SK-N-SH (cell line): ENCODE results near the gene C12orf50. TPM values are rescaled to one million over a fixed set of nuclear protein-coding genes. Genes with fewer than 3 reads are reported as not detected.

Experiments
- CTCF ChIA-PET: fragments of 300-600, 350-600 bp; formaldehyde crosslinking; extraction: SDS; loops from one replicate; lab custom pipeline; 2021; lab: Yijun Ruan, JAX
- POLR2A ChIA-PET: fragments of 350-600 bp; sonication (Branson Sonifier 250); formaldehyde crosslinking; extraction: SDS; loops from one replicate; lab custom pipeline; 2020; ENCODE audit warnings: antibody characterized with exemption, inconsistent platforms; lab: Yijun Ruan, JAX
- DNase-seq: peaks from one replicate; pipeline ENCODE4 v3.0.0; 2012
- H2AFZ ChIP-seq: fragments of 200-600 bp; sonication (generic); 2 replicates; pipeline ENCODE4 v1.8.1; 2016; ENCODE audit warnings: antibody characterized with exemption, mild to moderate bottlenecking, low read depth
- H3F3A ChIP-seq: fragments of 200-600 bp; sonication (generic); replicated peaks from 2 replicates; pipeline ENCODE3; 2016; ENCODE audit warnings: antibody characterized with exemption, mild to moderate bottlenecking; ENCODE audit not compliant: insufficient read depth
- H3K27ac ChIP-seq, 2 experiments: fragments of 200-500 bp in 1 of 2; fragments of 200-600 bp in 1 of 2; sonication (Bioruptor generic) in 1 of 2; sonication (generic), shearing (Covaris generic) in 1 of 2; 2 replicates each; pipeline versions ENCODE4 v1.5.1 to v1.6.1; 2014 to 2016; ENCODE audit warnings: low read depth in 2 of 2, inconsistent platforms in 1 of 2, low read length in 1 of 2, mild to moderate bottlenecking in 1 of 2, mixed read lengths in 1 of 2
- H3K27me3 ChIP-seq: fragments of 200-600 bp; sonication (generic), shearing (Covaris generic); 2 replicates; pipeline ENCODE4 v1.6.1; 2016; ENCODE audit warnings: mixed run types; ENCODE audit not compliant: insufficient read depth
- H3K36me3 ChIP-seq, 2 experiments: fragments of 200-500 bp in 1 of 2; fragments of 200-600 bp in 1 of 2; sonication (Bioruptor generic) in 1 of 2; sonication (generic) in 1 of 2; replicated peaks in 1 of 2; 2 replicates each; pipeline versions ENCODE3 to v1.5.1; 2014 to 2016; ENCODE audit warnings: low read length in 1 of 2, mild to moderate bottlenecking in 1 of 2; ENCODE audit not compliant: insufficient read depth in 2 of 2, control insufficient read depth in 1 of 2
- H3K4me1 ChIP-seq, 2 experiments: fragments of 200-500 bp in 1 of 2; fragments of 200-600 bp in 1 of 2; sonication (Bioruptor generic) in 1 of 2; sonication (generic), shearing (Covaris generic) in 1 of 2; 2 replicates each; pipeline versions ENCODE4 v1.5.1 to v1.6.1; 2014 to 2016; ENCODE audit warnings: low read depth in 1 of 2, low read length in 1 of 2, mixed run types in 1 of 2; ENCODE audit not compliant: insufficient read depth in 2 of 2, control insufficient read depth in 1 of 2
- H3K4me2 ChIP-seq: fragments of 200-600 bp; sonication (generic), shearing (Covaris generic); 2 replicates; pipeline ENCODE4 v1.6.1; 2017; ENCODE audit warnings: mixed run types
- H3K4me3 ChIP-seq, 2 experiments: fragments of 200-500 bp in 1 of 2; fragments of 200-600 bp in 1 of 2; sonication (Bioruptor generic) in 1 of 2; sonication (generic), shearing (Covaris generic) in 1 of 2; 2 replicates each; pipeline versions ENCODE4 v1.5.1 to v1.8.1; 2014 to 2016; ENCODE audit warnings: low read depth in 2 of 2, inconsistent platforms in 1 of 2, low read length in 1 of 2, mild to moderate bottlenecking in 1 of 2, mixed read lengths in 1 of 2, moderate library complexity in 1 of 2
- H3K79me2 ChIP-seq: fragments of 200-600 bp; sonication (generic); 2 replicates; pipeline ENCODE4 v1.8.1; 2017; ENCODE audit warnings: mild to moderate bottlenecking; ENCODE audit not compliant: insufficient read depth
- H3K9ac ChIP-seq: fragments of 200-600 bp; sonication (generic); 2 replicates; pipeline ENCODE4 v1.6.1; 2017; ENCODE audit warnings: mixed run types
- H3K9me2 ChIP-seq: fragments of 200-600 bp; sonication (generic); 2 replicates; pipeline ENCODE4 v1.6.1; 2017; ENCODE audit warnings: mixed run types
- H3K9me3 ChIP-seq: fragments of 200-600 bp; sonication (generic); 2 replicates; pipeline ENCODE4 v1.6.1; 2017; ENCODE audit warnings: mixed run types, mild to moderate bottlenecking, moderate library complexity
- H4K20me1 ChIP-seq: fragments of 200-600 bp; sonication (generic); 2 replicates; pipeline ENCODE4 v1.6.1; 2017; ENCODE audit warnings: mild to moderate bottlenecking, mixed run types; ENCODE audit not compliant: insufficient read depth
- CHD2 ChIP-seq: fragments of 150-350 bp; IDR thresholded peaks from 2 replicates; pipeline ENCODE4 v1.6.1; 2018; ENCODE audit warnings: low read length; ENCODE audit not compliant: partially characterized antibody
- ELF1 ChIP-seq: IDR thresholded peaks from 2 replicates; pipeline ENCODE4 v1.4.0; 2012
- FOSL2 ChIP-seq: IDR thresholded peaks from 2 replicates; pipeline ENCODE4 v1.4.0; 2012; ENCODE audit warnings: low read depth, mild to moderate bottlenecking, moderate library complexity, borderline replicate concordance
- FOXM1 ChIP-seq: IDR thresholded peaks from 2 replicates; pipeline ENCODE4 v1.4.0; 2012; ENCODE audit warnings: low read depth, mild to moderate bottlenecking
- GABPA ChIP-seq: IDR thresholded peaks from 2 replicates; pipeline ENCODE4 v1.4.0; 2012; ENCODE audit warnings: low read depth, mild to moderate bottlenecking
- JUND ChIP-seq: IDR thresholded peaks from 2 replicates; pipeline ENCODE4 v1.4.0; 2012
- MEF2A ChIP-seq: IDR thresholded peaks from 2 replicates; pipeline ENCODE4 v1.4.0; 2012; ENCODE audit warnings: low read depth, borderline replicate concordance
- MXI1 ChIP-seq: IDR thresholded peaks from 2 replicates; pipeline ENCODE4 v1.6.1; 2012; ENCODE audit warnings: mild to moderate bottlenecking, low read depth, low read length, improper control_type of control experiment
- NRF1 ChIP-seq: IDR thresholded peaks from 2 replicates; pipeline ENCODE4 v1.6.1; 2012; ENCODE audit warnings: low read depth, mild to moderate bottlenecking, low read length
- POLR2AphosphoS5 ChIP-seq: IDR thresholded peaks from 2 replicates; pipeline ENCODE4 v1.6.1; 2012; ENCODE audit warnings: low read depth, low read length
- RAD21 ChIP-seq: IDR thresholded peaks from 2 replicates; pipeline ENCODE4 v1.6.1; 2012; ENCODE audit warnings: mild to moderate bottlenecking, low read length
- RXRA ChIP-seq: IDR thresholded peaks from 2 replicates; pipeline ENCODE4 v1.4.0; 2012; ENCODE audit warnings: low read depth, mild to moderate bottlenecking, borderline replicate concordance
- SIN3A ChIP-seq: IDR thresholded peaks from 2 replicates; pipeline ENCODE4 v1.6.1; 2012; ENCODE audit warnings: low read depth, mild to moderate bottlenecking, low read length, moderate library complexity, borderline replicate concordance
- SMC3 ChIP-seq: IDR thresholded peaks from 2 replicates; pipeline ENCODE4 v1.6.1; 2012; ENCODE audit warnings: low read depth, low read length, improper control_type of control experiment
- WGBS: methylation state at CpG from one replicate; pipeline ENCODE4 v1.1.6; 2017; ENCODE audit warnings: low lambda C conversion rate; 5-methylcytosine and 5-hydroxymethylcytosine counted together
- polyA plus RNA-seq, 3 experiments: library from polyadenylated mRNA; depleted of rRNA; stranded (reverse); fragments of >200 nt; gene quantifications; 2 replicates each; pipeline ENCODE4 v1.2.3, GENCODE V29; 2012
- TF ChIP-seq, protein P1 (sequence below): fragments of 150-350 bp; IDR thresholded peaks from 2 replicates; pipeline ENCODE4 v1.6.1; 2016; ENCODE audit warnings: mild to moderate bottlenecking, low read depth, low read length
- TF ChIP-seq, protein P2 (sequence below): fragments of 150-350 bp; IDR thresholded peaks from 2 replicates; pipeline ENCODE4 v1.6.1; 2017; ENCODE audit warnings: antibody characterized with exemption, low read length, low read depth, borderline replicate concordance
- TF ChIP-seq, protein P3 (sequence below): IDR thresholded peaks from 2 replicates; pipeline ENCODE4 v1.6.1; 2012; ENCODE audit warnings: mild to moderate bottlenecking, low read depth, low read length, moderate library complexity
- TF ChIP-seq, protein P4 (sequence below): IDR thresholded peaks from 2 replicates; pipeline ENCODE4 v1.4.0; 2012; ENCODE audit warnings: low read depth
- TF ChIP-seq, protein P5 (sequence below): fragments of 200-600 bp; sonication (generic); IDR thresholded peaks from 2 replicates; pipeline ENCODE4 v1.6.1; 2017; ENCODE audit warnings: antibody characterized with exemption, mild to moderate bottlenecking, moderate library complexity

The C12orf50 gene
- polyA plus RNA-seq, 1 of the 3 experiments (the other 2 are of a cell fraction): 0.03 TPM

DNA sequence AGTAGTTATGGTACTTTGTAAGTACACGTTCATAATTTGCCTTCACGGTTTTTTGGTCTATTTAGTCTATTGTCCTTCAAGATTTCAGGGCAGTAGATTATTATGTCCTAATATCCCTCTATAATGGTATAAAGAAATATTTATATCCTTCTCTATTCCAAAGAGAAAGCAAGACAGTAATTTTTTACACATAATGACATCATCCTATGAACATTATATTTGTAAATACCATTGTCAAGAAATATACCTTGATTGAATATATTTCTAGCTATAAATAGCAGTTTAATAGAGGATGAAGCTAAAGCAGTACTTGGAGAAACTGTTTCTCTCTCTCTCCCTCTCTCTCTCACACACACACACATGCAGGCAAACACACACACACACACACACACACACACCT is 77.0 kb downstream of the C12orf50 start:
- no peak overlapping the region for H3K4me3 ChIP-seq

DNA sequence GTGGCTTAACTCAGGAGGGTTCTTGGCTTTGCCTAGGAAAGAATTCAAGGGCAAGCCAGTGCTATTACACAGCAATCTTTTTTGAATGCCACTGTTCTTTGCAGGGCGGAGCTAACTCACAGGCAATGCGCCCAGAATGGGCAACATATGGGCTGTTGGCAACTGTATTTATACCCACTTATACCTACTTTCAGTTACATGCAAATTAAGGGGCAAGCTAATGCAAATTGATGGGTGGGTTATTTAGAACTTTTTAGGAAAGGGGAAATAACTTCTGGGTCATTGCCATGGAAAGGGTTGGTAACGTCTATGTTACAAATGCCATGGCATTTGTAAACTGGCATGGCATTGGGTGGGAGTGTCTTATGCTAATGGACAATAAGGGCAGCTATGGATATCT is 85.4 kb downstream of the C12orf50 start:
- no peak overlapping the region for H3K4me3 ChIP-seq
- H3K4me2 ChIP-seq: no peak overlapping the region
- TF ChIP-seq ELF1 (no peak), NRF1 (no peak), RAD21 (no peak), CHD2 (no peak), JUND (no peak), FOXM1 (no peak), FOSL2 (no peak), SMC3 (no peak), SIN3A (no peak), MEF2A (no peak), GABPA (no peak)
- TF ChIP-seq, protein P1, sequence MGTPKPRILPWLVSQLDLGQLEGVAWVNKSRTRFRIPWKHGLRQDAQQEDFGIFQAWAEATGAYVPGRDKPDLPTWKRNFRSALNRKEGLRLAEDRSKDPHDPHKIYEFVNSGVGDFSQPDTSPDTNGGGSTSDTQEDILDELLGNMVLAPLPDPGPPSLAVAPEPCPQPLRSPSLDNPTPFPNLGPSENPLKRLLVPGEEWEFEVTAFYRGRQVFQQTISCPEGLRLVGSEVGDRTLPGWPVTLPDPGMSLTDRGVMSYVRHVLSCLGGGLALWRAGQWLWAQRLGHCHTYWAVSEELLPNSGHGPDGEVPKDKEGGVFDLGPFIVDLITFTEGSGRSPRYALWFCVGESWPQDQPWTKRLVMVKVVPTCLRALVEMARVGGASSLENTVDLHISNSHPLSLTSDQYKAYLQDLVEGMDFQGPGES: no peak
- TF ChIP-seq, protein P2, sequence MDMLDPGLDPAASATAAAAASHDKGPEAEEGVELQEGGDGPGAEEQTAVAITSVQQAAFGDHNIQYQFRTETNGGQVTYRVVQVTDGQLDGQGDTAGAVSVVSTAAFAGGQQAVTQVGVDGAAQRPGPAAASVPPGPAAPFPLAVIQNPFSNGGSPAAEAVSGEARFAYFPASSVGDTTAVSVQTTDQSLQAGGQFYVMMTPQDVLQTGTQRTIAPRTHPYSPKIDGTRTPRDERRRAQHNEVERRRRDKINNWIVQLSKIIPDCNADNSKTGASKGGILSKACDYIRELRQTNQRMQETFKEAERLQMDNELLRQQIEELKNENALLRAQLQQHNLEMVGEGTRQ: no peak
- TF ChIP-seq, all 33 proteins: peak for 0
- Histone ChIP-seq H4K20me1 (no peaks in the 10 kb centered on the region), H2AFZ (no peak overlapping the region), H3K36me3 (no peaks in the 10 kb centered on the region), H3K9ac (no peak overlapping the region), H3K27ac (no peak overlapping the region), H3K9me3 (no peaks in the 10 kb centered on the region), H3K4me1 (no peaks in the 10 kb centered on the region), H3F3A (no peaks in the 10 kb centered on the region), H3K9me2 (no peaks in the 10 kb centered on the region), H3K27me3 (no peaks in the 10 kb centered on the region), H3K79me2 (no peaks in the 10 kb centered on the region)
- ChIA-PET CTCF (interaction anchor here (1.2 to 1.6 kb wide), 2 partner anchors 9 to 14 kb away, joined by 3 to 4 read pairs; no protein-coding TSS in a partner anchor), POLR2A (no interaction called here)
- DNase-seq: no peak
- WGBS: 82% methylated on average over 3 of the region's 3 CpGs

More for the DNA sequence above, 77.0 kb downstream of the C12orf50 start:
- no peaks in the 10 kb centered on the region for H3K27me3 ChIP-seq
- H3K9ac ChIP-seq: no peak overlapping the region
- H3K4me2 ChIP-seq: no peak overlapping the region
- ChIA-PET POLR2A (no interaction called here), CTCF (interaction anchor here (0.7 to 1.4 kb wide), 14 partner anchors 8 to 678 kb away, joined by 3 to 6 read pairs (median 4); no protein-coding TSS in a partner anchor)
- TF ChIP-seq MXI1 (no peak), RXRA (no peak), POLR2AphosphoS5 (no peak)
- TF ChIP-seq, protein P3, sequence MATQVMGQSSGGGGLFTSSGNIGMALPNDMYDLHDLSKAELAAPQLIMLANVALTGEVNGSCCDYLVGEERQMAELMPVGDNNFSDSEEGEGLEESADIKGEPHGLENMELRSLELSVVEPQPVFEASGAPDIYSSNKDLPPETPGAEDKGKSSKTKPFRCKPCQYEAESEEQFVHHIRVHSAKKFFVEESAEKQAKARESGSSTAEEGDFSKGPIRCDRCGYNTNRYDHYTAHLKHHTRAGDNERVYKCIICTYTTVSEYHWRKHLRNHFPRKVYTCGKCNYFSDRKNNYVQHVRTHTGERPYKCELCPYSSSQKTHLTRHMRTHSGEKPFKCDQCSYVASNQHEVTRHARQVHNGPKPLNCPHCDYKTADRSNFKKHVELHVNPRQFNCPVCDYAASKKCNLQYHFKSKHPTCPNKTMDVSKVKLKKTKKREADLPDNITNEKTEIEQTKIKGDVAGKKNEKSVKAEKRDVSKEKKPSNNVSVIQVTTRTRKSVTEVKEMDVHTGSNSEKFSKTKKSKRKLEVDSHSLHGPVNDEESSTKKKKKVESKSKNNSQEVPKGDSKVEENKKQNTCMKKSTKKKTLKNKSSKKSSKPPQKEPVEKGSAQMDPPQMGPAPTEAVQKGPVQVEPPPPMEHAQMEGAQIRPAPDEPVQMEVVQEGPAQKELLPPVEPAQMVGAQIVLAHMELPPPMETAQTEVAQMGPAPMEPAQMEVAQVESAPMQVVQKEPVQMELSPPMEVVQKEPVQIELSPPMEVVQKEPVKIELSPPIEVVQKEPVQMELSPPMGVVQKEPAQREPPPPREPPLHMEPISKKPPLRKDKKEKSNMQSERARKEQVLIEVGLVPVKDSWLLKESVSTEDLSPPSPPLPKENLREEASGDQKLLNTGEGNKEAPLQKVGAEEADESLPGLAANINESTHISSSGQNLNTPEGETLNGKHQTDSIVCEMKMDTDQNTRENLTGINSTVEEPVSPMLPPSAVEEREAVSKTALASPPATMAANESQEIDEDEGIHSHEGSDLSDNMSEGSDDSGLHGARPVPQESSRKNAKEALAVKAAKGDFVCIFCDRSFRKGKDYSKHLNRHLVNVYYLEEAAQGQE: no peak
- TF ChIP-seq, protein P4, sequence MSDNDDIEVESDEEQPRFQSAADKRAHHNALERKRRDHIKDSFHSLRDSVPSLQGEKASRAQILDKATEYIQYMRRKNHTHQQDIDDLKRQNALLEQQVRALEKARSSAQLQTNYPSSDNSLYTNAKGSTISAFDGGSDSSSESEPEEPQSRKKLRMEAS: no peak
- TF ChIP-seq, protein P5, sequence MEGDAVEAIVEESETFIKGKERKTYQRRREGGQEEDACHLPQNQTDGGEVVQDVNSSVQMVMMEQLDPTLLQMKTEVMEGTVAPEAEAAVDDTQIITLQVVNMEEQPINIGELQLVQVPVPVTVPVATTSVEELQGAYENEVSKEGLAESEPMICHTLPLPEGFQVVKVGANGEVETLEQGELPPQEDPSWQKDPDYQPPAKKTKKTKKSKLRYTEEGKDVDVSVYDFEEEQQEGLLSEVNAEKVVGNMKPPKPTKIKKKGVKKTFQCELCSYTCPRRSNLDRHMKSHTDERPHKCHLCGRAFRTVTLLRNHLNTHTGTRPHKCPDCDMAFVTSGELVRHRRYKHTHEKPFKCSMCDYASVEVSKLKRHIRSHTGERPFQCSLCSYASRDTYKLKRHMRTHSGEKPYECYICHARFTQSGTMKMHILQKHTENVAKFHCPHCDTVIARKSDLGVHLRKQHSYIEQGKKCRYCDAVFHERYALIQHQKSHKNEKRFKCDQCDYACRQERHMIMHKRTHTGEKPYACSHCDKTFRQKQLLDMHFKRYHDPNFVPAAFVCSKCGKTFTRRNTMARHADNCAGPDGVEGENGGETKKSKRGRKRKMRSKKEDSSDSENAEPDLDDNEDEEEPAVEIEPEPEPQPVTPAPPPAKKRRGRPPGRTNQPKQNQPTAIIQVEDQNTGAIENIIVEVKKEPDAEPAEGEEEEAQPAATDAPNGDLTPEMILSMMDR: no peak
- H3K4me1 ChIP-seq: peaks cover 0 to 5% of the 10 kb centered on the region in 2 experiments; a peak in 1 of 4 replicates
- no peaks in the 10 kb centered on the region for H3K79me2 ChIP-seq
- H4K20me1 ChIP-seq: no peaks in the 10 kb centered on the region
- no peaks in the 10 kb centered on the region for H3K9me3 ChIP-seq
- H2AFZ ChIP-seq: no peak overlapping the region
- H3K36me3 ChIP-seq: no peaks in the 10 kb centered on the region
- WGBS: 89% methylated on average over 2 of the region's 2 CpGs
- H3K27ac ChIP-seq: no peak overlapping the region
- no peaks in the 10 kb centered on the region for H3K9me2 ChIP-seq
- no peak for DNase-seq
- no peaks in the 10 kb centered on the region for H3F3A ChIP-seq
